ENCODE measurements around the gene TFAP2D. TPM values are rescaled to one million over a fixed set of nuclear protein-coding genes. Genes with fewer than 3 reads are reported as not detected.

The TFAP2D gene
- total RNA-seq = not detected
- long read RNA-seq = 0 reads

GRCh38 chr6:50713226-50713625 lies at the start of gene TFAP2D:
TSS of gene TFAP2D (plus strand) at chr6:50713526. CDS start at chr6:50714056, 530 bp downstream.
- no peaks in the 10 kb centered on the region for H3K4me1 ChIP-seq
- no peaks in the 10 kb centered on the region for H3K27me3 ChIP-seq
- intact Hi-C loops (cut with DNase I) = no loop called here
- ATAC-seq (no peak), DNase-seq (no peak)
- H3K9me3 ChIP-seq = no peaks in the 10 kb centered on the region
- no peaks in the 10 kb centered on the region for H3K36me3 ChIP-seq
- no peak within 1 kb of the TSS for H3K27ac ChIP-seq
- no peak within 1 kb of the TSS for H3K4me3 ChIP-seq
- TF ChIP-seq CTCF (IDR thresholded peaks at IDR 0.05) = no peak
- TF ChIP-seq POLR2A (IDR thresholded peaks at IDR 0.05) = no peak
- WGBS (ENCODE audit: insufficient coverage, low coverage, low lambda C conversion rate, missing lambda C conversion rate) = 4% methylated on average over 4 of the region's 4 CpGs

GRCh38 chr6:50663806-50664205 lies 49.5 kb upstream of the TFAP2D start:
- ATAC-seq (no peak), DNase-seq (no peak)
- Histone ChIP-seq H3K9me3 (no peaks in the 10 kb centered on the region), H3K36me3 (no peaks in the 10 kb centered on the region), H3K4me3 (no peak overlapping the region), H3K27ac (no peak overlapping the region), H3K27me3 (no peaks in the 10 kb centered on the region), H3K4me1 (no peaks in the 10 kb centered on the region)
- intact Hi-C loops (cut with DNase I) = no loop called here
- TF ChIP-seq POLR2A (IDR thresholded peaks at IDR 0.05) = no peak
- no peak for TF ChIP-seq CTCF (IDR thresholded peaks at IDR 0.05)
- WGBS (ENCODE audit: insufficient coverage, low coverage, low lambda C conversion rate, missing lambda C conversion rate) = 75% methylated on average over 1 of the region's 1 CpG

- Histone ChIP-seq H3K9me3 (no peaks in the 10 kb centered on the region), H3K36me3 (no peaks in the 10 kb centered on the region), H3K4me1 (no peaks in the 10 kb centered on the region), H3K27ac (no peak overlapping the region), H3K4me3 (no peak overlapping the region), H3K27me3 (no peaks in the 10 kb centered on the region)
- intact Hi-C loops (cut with DNase I) = no loop called here
- WGBS (ENCODE audit: insufficient coverage, low coverage, low lambda C conversion rate, missing lambda C conversion rate) = 68% methylated on average over 3 of the region's 3 CpGs
- DNase-seq = no peak
- ATAC-seq = no peak
- TF ChIP-seq CTCF (IDR thresholded peaks at IDR 0.05) = no peak
- no peak for TF ChIP-seq POLR2A (IDR thresholded peaks at IDR 0.05)
These were observed 47.2 kb upstream of the TFAP2D start for GRCh38 chr6:50666089-50666488.

- no peaks in the 10 kb centered on the region for H3K36me3 ChIP-seq
- WGBS (ENCODE audit: insufficient coverage, low coverage, low lambda C conversion rate, missing lambda C conversion rate) = 24% methylated on average over 4 of the region's 4 CpGs
- intact Hi-C loops (cut with DNase I) = no loop called here
- ATAC-seq (no peak), DNase-seq (no peak)
- no peaks in the 10 kb centered on the region for H3K4me1 ChIP-seq
- H3K4me3 ChIP-seq = no peak overlapping the region
- H3K9me3 ChIP-seq = no peaks in the 10 kb centered on the region
- TF ChIP-seq CTCF (IDR thresholded peaks at IDR 0.05) (no peak), POLR2A (IDR thresholded peaks at IDR 0.05) (no peak)
- H3K27me3 ChIP-seq = no peaks in the 10 kb centered on the region
- H3K27ac ChIP-seq = no peak overlapping the region
These were observed 32.0 kb upstream of the TFAP2D start for GRCh38 chr6:50681213-50681824.

GRCh38 chr6:50689210-50689609 lies 24.1 kb upstream of the TFAP2D start:
- TF ChIP-seq POLR2A (IDR thresholded peaks at IDR 0.05) (no peak), CTCF (IDR thresholded peaks at IDR 0.05) (no peak)
- WGBS (ENCODE audit: insufficient coverage, low coverage, low lambda C conversion rate, missing lambda C conversion rate) = 61% methylated on average over 3 of the region's 3 CpGs
- ATAC-seq = no peak

More at GRCh38 chr6:50689210-50689609, 24.1 kb upstream of the TFAP2D start:
- Histone ChIP-seq H3K27me3 (no peaks in the 10 kb centered on the region), H3K9me3 (no peaks in the 10 kb centered on the region), H3K27ac (no peak overlapping the region), H3K36me3 (no peaks in the 10 kb centered on the region), H3K4me3 (no peak overlapping the region), H3K4me1 (no peaks in the 10 kb centered on the region)
- no peak for DNase-seq
- intact Hi-C loops (cut with DNase I) = no loop called here

All from right lobe of liver (tissue), 6 donors.